GM21423 (cell line): ENCODE results near the gene CERS3.
A peak's percentile ranks its signal among the peaks of the same experiment; 100 is the strongest.

Experiments
- ATAC-seq: cut with Tn5 transposase; IDR thresholded peaks from one replicate; pipeline ENCODE4 v1.9.1; 2021; ENCODE audit warnings: mild to moderate bottlenecking, moderate library complexity; ENCODE audit not compliant: unreplicated experiment

CERS3 gene

DNA sequence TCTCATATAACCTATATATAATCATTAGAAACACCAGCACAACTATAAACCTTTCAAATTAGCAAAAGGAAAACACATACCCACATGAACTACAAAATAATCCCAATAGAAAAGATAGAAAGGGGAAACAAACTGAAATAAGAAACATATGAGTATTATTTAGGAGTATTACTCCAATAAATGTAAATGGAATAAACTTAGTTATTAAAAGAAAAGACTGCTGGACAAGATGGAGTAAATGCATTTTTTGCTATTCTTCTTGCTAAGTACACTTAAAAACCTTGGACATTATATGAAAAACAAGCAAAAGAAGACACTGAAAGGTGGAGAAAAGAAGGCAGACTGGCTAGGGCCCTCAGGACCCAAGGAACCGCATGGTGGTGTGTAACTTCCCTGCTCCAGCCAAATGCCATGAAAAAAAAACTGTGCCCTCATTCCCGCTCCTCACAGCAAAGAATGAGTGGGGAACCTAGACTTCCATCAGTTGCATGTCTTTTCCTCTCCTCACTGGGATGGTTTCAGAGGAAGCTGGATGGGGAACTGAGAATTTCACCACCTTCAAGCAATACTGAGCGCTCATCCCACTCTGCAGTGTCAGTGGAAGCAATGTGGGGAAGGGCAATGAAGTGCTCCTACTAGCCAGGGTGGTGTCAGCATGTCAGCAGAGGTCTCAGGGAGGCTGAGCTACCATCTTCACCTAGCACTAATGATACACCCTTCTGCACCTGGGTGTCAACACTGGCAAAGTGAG is 143.3 kb downstream of the CERS3 start:
- ATAC-seq: no peak

DNA sequence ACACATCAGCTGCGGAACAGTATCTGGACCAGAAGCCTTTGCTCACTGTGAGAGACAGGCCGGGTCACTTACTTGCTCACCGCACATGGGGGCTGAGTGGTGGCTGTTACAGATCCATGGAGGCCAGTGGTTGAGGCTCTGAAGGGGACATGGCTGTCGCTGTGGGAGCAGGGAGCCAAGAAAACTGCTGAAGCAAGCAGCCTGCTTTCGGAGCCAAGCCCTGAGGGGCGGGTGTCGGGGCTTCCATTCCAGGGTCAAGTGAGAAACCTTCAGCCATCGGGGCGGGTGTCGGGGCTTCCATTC is 144.7 kb downstream of the CERS3 start:
- no peak for ATAC-seq

DNA sequence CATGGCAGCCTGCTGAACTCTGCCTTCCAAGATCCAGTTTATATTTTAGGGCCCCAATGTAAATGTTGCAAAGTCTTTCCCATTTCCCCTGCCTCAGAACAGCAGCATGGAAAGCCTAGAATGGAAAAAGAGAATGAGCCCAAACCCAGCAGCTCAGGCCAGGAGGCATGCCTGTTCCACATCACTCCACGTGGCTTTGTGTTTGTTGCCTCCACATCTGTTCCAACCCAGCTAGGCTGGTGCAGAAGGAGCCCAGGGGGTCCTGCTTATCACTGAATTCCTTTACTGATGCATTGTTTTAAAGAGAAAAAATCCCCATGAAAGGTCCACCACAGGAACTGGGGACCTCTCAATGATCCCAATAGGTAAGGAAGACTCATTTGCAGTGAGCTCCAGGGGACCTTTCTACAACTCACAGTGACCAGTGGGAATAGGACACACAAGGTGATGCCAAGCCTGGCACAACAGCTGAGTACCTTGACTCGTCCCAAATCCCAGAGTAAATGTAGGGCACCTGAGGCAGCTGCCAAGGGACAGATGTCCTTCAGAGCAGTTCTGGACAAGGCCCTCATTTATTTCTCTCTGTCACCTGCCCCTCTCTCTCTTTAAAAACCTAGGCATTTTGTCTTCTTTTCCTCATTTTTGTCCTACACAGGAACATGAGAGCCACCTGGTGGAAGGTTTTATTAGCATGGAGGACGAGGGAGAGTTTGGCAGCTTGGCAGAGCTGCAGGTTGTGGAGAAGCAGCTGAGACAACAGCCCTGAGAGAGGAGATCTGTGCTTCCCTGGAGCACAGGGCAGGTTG is 145.2 kb downstream of the CERS3 start:
- no peak for ATAC-seq

DNA sequence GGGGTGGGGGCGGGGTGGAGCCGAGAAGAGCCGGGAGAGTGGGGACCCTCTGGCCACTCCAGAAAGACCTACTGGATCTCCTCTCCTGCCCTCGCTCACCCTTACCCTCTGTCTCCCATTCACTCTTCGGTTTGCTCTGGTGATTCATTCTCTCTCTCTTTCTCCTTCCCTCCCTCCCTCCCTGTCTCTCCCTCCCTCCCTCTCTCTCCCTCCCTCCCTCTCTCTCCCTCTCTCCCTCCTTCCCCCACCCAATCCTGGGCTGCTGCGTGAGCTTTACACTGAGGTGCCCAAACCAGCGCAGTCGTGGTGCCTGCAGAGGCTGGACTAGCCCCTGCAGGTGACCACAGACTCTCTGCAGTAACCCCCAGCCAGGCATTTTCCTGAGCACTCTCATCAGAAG is 154.8 kb downstream of the CERS3 start:
- ATAC-seq: no peak

DNA sequence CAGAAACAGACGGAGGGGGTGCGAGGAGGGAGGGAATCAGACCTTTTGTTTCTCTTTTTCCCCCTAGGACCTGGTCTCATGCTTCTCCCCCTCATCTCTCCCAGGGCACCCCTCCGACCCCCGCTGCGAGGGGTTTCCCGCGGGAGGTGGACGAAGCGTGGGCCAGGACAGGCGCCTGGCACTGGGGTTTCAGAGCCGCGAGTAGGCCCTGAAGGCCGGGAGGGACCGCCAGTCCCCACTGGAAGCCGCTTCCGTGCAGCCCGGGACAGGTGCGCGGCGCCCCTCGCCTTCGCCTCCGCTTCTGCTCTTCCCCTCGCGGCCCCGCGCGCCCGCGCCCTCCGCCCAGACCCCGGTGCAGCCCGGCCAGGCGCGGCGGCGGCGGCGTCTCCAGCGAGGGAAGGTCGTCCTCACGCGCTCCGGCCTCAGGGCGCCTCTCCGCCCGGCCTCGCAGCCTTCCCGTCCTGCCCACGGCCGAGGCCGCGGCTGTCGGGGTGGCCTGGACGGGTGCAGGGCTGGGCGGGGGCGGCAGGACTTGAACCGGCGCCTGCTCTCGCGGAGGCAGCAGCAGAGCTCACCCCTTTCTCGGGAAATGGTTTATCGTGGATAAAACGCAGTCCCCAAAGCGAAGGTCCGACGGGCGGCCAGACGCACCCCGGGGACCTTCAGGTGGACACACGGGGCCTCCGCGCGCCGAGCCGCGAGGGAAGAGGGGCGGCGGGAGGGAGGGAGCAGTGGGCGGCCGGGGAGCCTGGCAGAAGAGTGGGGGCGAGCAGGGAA is 155.4 kb downstream of the CERS3 start:
- no peak for ATAC-seq

DNA sequence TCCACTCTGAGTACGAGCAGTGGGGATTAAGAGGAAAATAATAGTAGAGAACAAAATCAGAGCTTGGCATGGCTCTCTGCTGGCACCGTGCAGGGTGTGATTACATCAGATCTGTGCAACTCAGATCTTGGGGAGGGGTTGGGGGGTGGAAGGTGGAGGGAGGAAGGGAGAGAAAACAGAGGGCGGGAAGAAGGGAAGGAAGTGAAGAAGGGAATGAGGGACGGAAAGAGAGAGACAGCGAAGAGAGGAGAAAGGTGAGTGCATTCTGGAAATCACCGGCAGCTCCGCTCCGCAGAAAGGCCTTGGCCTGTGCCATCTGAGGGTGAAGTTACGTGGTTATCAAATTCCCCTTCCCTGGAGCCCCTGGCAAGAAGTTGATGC is 156.0 kb downstream of the CERS3 start:
- ATAC-seq: no peak

DNA sequence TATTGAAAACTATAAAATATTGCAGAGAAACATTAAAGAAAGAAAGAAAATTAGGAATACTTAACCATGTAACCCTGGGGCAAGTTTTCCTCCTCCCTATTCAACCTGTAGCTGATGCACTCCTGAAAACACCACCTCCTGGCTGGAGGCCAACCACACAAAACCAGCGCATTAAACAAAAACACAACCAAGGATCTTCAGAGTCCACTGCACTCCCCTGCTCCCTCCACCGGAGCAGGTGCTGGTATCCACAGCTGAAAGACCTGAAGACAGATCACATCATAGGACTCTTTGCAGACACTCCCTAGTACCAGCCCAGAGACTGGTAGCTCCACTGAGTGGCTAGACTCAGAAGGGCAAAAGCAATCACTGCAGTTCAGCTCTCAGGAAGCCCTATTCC is 173.4 kb downstream of the CERS3 start:
- ATAC-seq: no peak

DNA sequence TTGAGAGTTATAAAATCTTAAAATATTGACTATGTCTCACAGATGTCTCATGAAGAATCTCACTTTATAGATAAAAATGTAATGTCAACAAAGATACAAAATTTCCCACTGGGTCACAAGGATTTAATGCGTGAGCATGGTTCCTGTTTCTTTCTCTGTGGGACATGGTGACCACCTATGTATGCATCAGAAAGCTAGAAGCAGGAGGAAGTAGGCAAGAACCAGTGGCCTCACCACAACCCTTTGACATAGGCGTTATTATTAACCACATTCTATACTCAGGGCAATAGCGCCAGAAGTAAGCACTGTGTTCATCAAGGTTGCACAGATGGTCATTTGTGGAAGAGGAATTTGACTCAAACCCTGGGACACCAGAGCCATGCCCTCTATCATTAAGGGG is 175.3 kb downstream of the CERS3 start:
- peak; percentile 46 for ATAC-seq

DNA sequence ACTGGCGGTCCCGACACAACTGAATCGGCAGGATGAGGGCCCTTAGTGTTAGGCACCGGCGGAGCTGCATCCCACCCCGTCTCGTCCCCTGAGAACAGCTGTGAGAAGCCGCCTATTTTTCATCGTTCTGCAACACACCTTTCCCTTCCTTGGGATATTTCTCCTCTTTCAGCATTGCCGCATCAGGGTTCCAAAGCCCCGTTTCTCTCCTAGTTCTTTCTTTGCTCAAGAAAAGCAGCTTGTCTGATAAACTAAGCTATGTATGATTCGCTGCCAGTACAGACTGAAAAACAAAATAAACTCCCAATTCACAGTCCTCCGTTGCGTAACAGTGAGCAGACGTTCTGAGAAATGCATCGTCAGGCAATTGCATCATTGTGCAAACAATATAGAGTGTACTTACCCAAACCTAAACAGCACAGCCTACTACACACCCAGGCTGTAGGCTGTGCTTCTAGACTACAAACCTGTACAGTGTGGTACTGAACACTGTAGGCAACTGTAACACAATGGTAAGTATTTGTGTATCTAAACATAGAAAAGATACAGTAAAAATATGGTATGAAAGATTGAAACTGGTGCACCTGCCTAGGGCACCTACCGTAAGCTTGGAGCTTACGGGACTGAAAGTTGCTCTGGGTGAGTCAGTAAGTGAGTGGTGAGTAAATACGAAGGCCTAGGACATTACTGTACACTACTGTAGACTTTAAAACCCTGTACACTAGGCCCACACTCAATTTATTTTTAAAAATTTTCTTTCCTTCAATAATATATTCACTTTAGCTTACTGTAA is 178.1 kb downstream of the CERS3 start:
- ATAC-seq: no peak
